ENCODE results near the gene MCM5.

The MCM5 gene

GRCh38 chr22:35384527-35384926 is 15.4 kb upstream of the MCM5 start:
- H3K27me3 ChIP-seq (ENCODE audit: control insufficient read depth, low read length), result peaks cover 38% of the 10 kb centered on the region
- H3K79me2 ChIP-seq (ENCODE audit: control insufficient read depth, low read length), result no peaks in the 10 kb centered on the region
- no peak overlapping the region for H3K4me3 ChIP-seq (ENCODE audit: low read length)
- no peaks in the 10 kb centered on the region for H3F3A ChIP-seq (ENCODE audit: control insufficient read depth, insufficient read depth)
- H3K9me2 ChIP-seq (replicated peaks; ENCODE audit: control insufficient read depth, low read length), result no peaks in the 10 kb centered on the region
- no peak overlapping the region for H3K27ac ChIP-seq (ENCODE audit: low read depth, low read length)
- H3K36me3 ChIP-seq (ENCODE audit: control insufficient read depth, low read length), result no peaks in the 10 kb centered on the region
- TF ChIP-seq EZH2phosphoT487 (IDR thresholded peaks at IDR 0.05; ENCODE audit: borderline replicate concordance, low read length), result no peak
- no peak for TF ChIP-seq CTCF (IDR thresholded peaks at IDR 0.05; ENCODE audit: low read depth, low read length, poor library complexity, severe bottlenecking)
- H3K4me2 ChIP-seq (ENCODE audit: low read length), result no peak overlapping the region
- H3K4me1 ChIP-seq (ENCODE audit: control insufficient read depth, low read length), result peaks cover 7% of the 10 kb centered on the region
- no peaks in the 10 kb centered on the region for H3K9me3 ChIP-seq (ENCODE audit: control insufficient read depth, insufficient read depth, low read length)
- H4K20me1 ChIP-seq (ENCODE audit: control insufficient read depth, insufficient read depth, low read depth, low read length), result no peaks in the 10 kb centered on the region

GRCh38 chr22:35384975-35385588 is 14.9 kb upstream of the MCM5 start:
- no peak overlapping the region for H3K27ac ChIP-seq (ENCODE audit: low read depth, low read length)
- H3K36me3 ChIP-seq (ENCODE audit: control insufficient read depth, low read length), result no peaks in the 10 kb centered on the region
- no peak overlapping the region for H3K4me2 ChIP-seq (ENCODE audit: low read length)
- H3K4me1 ChIP-seq (ENCODE audit: control insufficient read depth, low read length), result peaks cover 7% of the 10 kb centered on the region
- H3K79me2 ChIP-seq (ENCODE audit: control insufficient read depth, low read length), result no peaks in the 10 kb centered on the region
- H3K9me2 ChIP-seq (replicated peaks; ENCODE audit: control insufficient read depth, low read length), result no peaks in the 10 kb centered on the region
- no peaks in the 10 kb centered on the region for H3F3A ChIP-seq (ENCODE audit: control insufficient read depth, insufficient read depth)
- H3K27me3 ChIP-seq (ENCODE audit: control insufficient read depth, low read length), result peaks cover 37% of the 10 kb centered on the region
- no peaks in the 10 kb centered on the region for H3K9me3 ChIP-seq (ENCODE audit: control insufficient read depth, insufficient read depth, low read length)
- H4K20me1 ChIP-seq (ENCODE audit: control insufficient read depth, insufficient read depth, low read depth, low read length), result no peaks in the 10 kb centered on the region
- H3K4me3 ChIP-seq (ENCODE audit: low read length), result no peak overlapping the region
- TF ChIP-seq EZH2phosphoT487 (IDR thresholded peaks at IDR 0.05; ENCODE audit: borderline replicate concordance, low read length) (no peak), CTCF (IDR thresholded peaks at IDR 0.05; ENCODE audit: low read depth, low read length, poor library complexity, severe bottlenecking) (no peak)

- H3K9me3 ChIP-seq (ENCODE audit: control insufficient read depth, insufficient read depth, low read length), result no peaks in the 10 kb centered on the region
- no peaks in the 10 kb centered on the region for H3K79me2 ChIP-seq (ENCODE audit: control insufficient read depth, low read length)
- H3K27me3 ChIP-seq (ENCODE audit: control insufficient read depth, low read length), result peaks cover 20% of the 10 kb centered on the region
- peaks cover 2% of the 10 kb centered on the region for H3K4me1 ChIP-seq (ENCODE audit: control insufficient read depth, low read length)
- H3K9me2 ChIP-seq (replicated peaks; ENCODE audit: control insufficient read depth, low read length), result no peaks in the 10 kb centered on the region
- H3K27ac ChIP-seq (ENCODE audit: low read depth, low read length), result no peak overlapping the region
- no peak overlapping the region for H3K4me2 ChIP-seq (ENCODE audit: low read length)
- no peak overlapping the region for H3K4me3 ChIP-seq (ENCODE audit: low read length)
- no peaks in the 10 kb centered on the region for H3K36me3 ChIP-seq (ENCODE audit: control insufficient read depth, low read length)
- TF ChIP-seq CTCF (IDR thresholded peaks at IDR 0.05; ENCODE audit: low read depth, low read length, poor library complexity, severe bottlenecking) (no peak), EZH2phosphoT487 (IDR thresholded peaks at IDR 0.05; ENCODE audit: borderline replicate concordance, low read length) (no peak)
- H3F3A ChIP-seq (ENCODE audit: control insufficient read depth, insufficient read depth), result no peaks in the 10 kb centered on the region
- no peaks in the 10 kb centered on the region for H4K20me1 ChIP-seq (ENCODE audit: control insufficient read depth, insufficient read depth, low read depth, low read length)
Measured at GRCh38 chr22:35386670-35387288, 13.2 kb upstream of the MCM5 start.
